HepG2 (cell line): ENCODE measurements around the gene GRM7. TPM values are rescaled to one million over a fixed set of nuclear protein-coding genes. Genes with fewer than 3 reads are reported as not detected.

ENCODE experiments used
- ATAC-seq: fragments of 200-7000 bp; cut with Tn5 transposase; 3 replicates; pipeline ENCODE4 v1.9.1; 2020; ENCODE audit warnings: mild to moderate bottlenecking, moderate library complexity
- BruUV-seq: library from RNA; stranded (reverse); fragments of 400-500 nt; replicated peaks from 2 replicates; lab custom pipeline; 2021; lab: Mats Ljungman, UMichigan
- CTCF ChIA-PET: fragments of 300-600 bp; formaldehyde crosslinking; extraction: SDS; loops from one replicate; lab custom pipeline; 2021; ENCODE audit warnings: low total read pairs, inconsistent platforms, low intra/inter-chr PET ratio; lab: Yijun Ruan, JAX
- POLR2A ChIA-PET: fragments of 350-600 bp; sonication (Branson Sonifier 250); formaldehyde crosslinking; loops from one replicate; lab custom pipeline; 2020; ENCODE audit warnings: antibody characterized with exemption, inconsistent platforms; lab: Yijun Ruan, JAX
- DNase-seq: peaks from one replicate; pipeline ENCODE4 v3.0.0-alpha.2; 2015; ENCODE audit warnings: low spot score
- FAIRE-seq: peaks from 3 replicates; lab custom pipeline; 2011; peaks lifted over from hg19 to GRCh38; lab: Jason Lieb, UNC
- H2AFZ ChIP-seq: one replicate; pipeline ENCODE4 v1.6.1; 2011; ENCODE audit warnings: low read length, inconsistent platforms
- H3K27ac ChIP-seq: fragments of 300-600 bp; 3 replicates; pipeline ENCODE4 v1.8.0; 2011; ENCODE audit warnings: mixed run types, mild to moderate bottlenecking, mixed read lengths, low read length, inconsistent platforms; ENCODE audit not compliant: insufficient read depth; ENCODE audit errors: extremely low read length
- H3K27me3 ChIP-seq, 2 experiments: fragments of 200-600 bp in 1 of 2; 2 replicates in 1 of 2; 3 replicates in 1 of 2; pipeline versions ENCODE4 v1.6.0 to v1.8.0; 2011; ENCODE audit warnings: low read length in 2 of 2, mild to moderate bottlenecking in 2 of 2, moderate library complexity in 2 of 2, inconsistent platforms in 1 of 2; ENCODE audit not compliant: insufficient read depth in 2 of 2, control insufficient read depth in 1 of 2
- H3K36me3 ChIP-seq, 2 experiments: fragments of 200-600 bp in 1 of 2; replicated peaks in 1 of 2; 2 replicates in 1 of 2; 3 replicates in 1 of 2; pipeline versions ENCODE4 v1.5.1 to v1.8.0; 2011; ENCODE audit warnings: low read length in 2 of 2, inconsistent platforms in 1 of 2; ENCODE audit not compliant: insufficient read depth in 2 of 2, control insufficient read depth in 1 of 2
- H3K4me1 ChIP-seq: 2 replicates; pipeline ENCODE4 v1.5.1; 2012; ENCODE audit warnings: low read length, inconsistent platforms; ENCODE audit not compliant: insufficient read depth
- H3K4me2 ChIP-seq: 2 replicates; pipeline ENCODE4 v1.6.0; 2011; ENCODE audit warnings: low read depth, low read length, inconsistent platforms
- H3K4me3 ChIP-seq, 3 experiments: fragments of 200-600 bp in 1 of 3; sonication (generic), shearing (Covaris generic) in 1 of 3; replicated peaks in 1 of 3; 2 replicates each; pipeline ENCODE4 v1.5.1; 2011 to 2016; ENCODE audit warnings: low read length in 3 of 3, inconsistent platforms in 2 of 3, low read depth in 2 of 3, mild to moderate bottlenecking in 2 of 3, control low read depth in 1 of 3, mixed read lengths in 1 of 3; ENCODE audit not compliant: insufficient read depth in 1 of 3
- H3K79me2 ChIP-seq: one replicate; pipeline ENCODE4 v1.6.1; 2011; ENCODE audit warnings: low read length, inconsistent platforms; ENCODE audit not compliant: insufficient read depth
- H3K9ac ChIP-seq: 2 replicates; pipeline ENCODE4 v1.6.0; 2011; ENCODE audit warnings: mild to moderate bottlenecking, low read depth, low read length, inconsistent platforms; ENCODE audit not compliant: insufficient read depth
- H3K9me3 ChIP-seq: 2 replicates; pipeline ENCODE4 v1.5.1; 2012; ENCODE audit warnings: mild to moderate bottlenecking, low read length
- H4K20me1 ChIP-seq: 2 replicates; pipeline ENCODE4 v1.6.0; 2011; ENCODE audit warnings: inconsistent platforms, mild to moderate bottlenecking, low read length, moderate library complexity; ENCODE audit not compliant: insufficient read depth
- AHR ChIP-seq: IDR thresholded peaks from 2 replicates; pipeline ENCODE4 v1.6.1; 2018; ENCODE audit warnings: missing genetic modification reagents, missing compliant biosample characterization
- BRF2 ChIP-seq: sonication (generic); formaldehyde crosslinking; IDR thresholded peaks from 2 replicates; pipeline ENCODE4 v1.8.1; 2022; ENCODE audit warnings: mild to moderate bottlenecking, missing genetic modification reagents
- CHD2 ChIP-seq: IDR thresholded peaks from 2 replicates; pipeline ENCODE4 v1.6.1; 2011; ENCODE audit warnings: low read depth, low read length, improper control_type of control experiment
- FOXP4 ChIP-seq: sonication (generic); formaldehyde crosslinking; IDR thresholded peaks from 2 replicates; pipeline ENCODE4 v1.4.0; 2020; ENCODE audit warnings: missing genetic modification reagents
- HDAC2 ChIP-seq: sonication (generic); formaldehyde crosslinking; IDR thresholded peaks from 2 replicates; pipeline ENCODE4 v1.4.0; 2020; ENCODE audit warnings: missing genetic modification reagents
- HNRNPK ChIP-seq: fragments of 200-400 bp; formaldehyde crosslinking; IDR thresholded peaks from 2 replicates; pipeline ENCODE4 v1.6.1; 2018; ENCODE audit warnings: low read length, low read depth, moderate library complexity, mild to moderate bottlenecking; ENCODE audit not compliant: poor library complexity, severe bottlenecking
- PAWR ChIP-seq: sonication (generic); formaldehyde crosslinking; IDR thresholded peaks from 2 replicates; pipeline ENCODE4 v1.4.0; 2020; ENCODE audit warnings: missing genetic modification reagents, mild to moderate bottlenecking, borderline replicate concordance
- SP2 ChIP-seq: sonication (generic); formaldehyde crosslinking; IDR thresholded peaks from 2 replicates; pipeline ENCODE4 v1.5.1; 2020; ENCODE audit warnings: mild to moderate bottlenecking, missing genetic modification reagents
- TEAD2 ChIP-seq: sonication (generic); formaldehyde crosslinking; IDR thresholded peaks from 2 replicates; pipeline ENCODE4 v1.9.0; 2021; ENCODE audit warnings: missing genetic modification reagents
- ZNF335 ChIP-seq: sonication (generic); formaldehyde crosslinking; IDR thresholded peaks from 2 replicates; pipeline ENCODE4 v1.4.0; 2020; ENCODE audit warnings: missing genetic modification reagents
- ZNF44 ChIP-seq: sonication (generic); formaldehyde crosslinking; IDR thresholded peaks from 2 replicates; pipeline ENCODE4 v1.5.1; 2020; ENCODE audit warnings: mild to moderate bottlenecking, missing genetic modification reagents
- ZNF460 ChIP-seq: sonication (generic); formaldehyde crosslinking; IDR thresholded peaks from 2 replicates; pipeline ENCODE4 v1.5.1; 2020; ENCODE audit warnings: missing genetic modification reagents, mild to moderate bottlenecking, borderline replicate concordance
- ZNF468 ChIP-seq: sonication (generic); formaldehyde crosslinking; IDR thresholded peaks from 2 replicates; pipeline ENCODE4 v1.8.0; 2022; ENCODE audit warnings: mild to moderate bottlenecking, moderate library complexity, missing genetic modification reagents
- ZNF777 ChIP-seq: sonication (generic); formaldehyde crosslinking; IDR thresholded peaks from 2 replicates; pipeline ENCODE4 v1.4.0; 2020; ENCODE audit warnings: missing genetic modification reagents
- ZSCAN22 ChIP-seq: sonication (generic); formaldehyde crosslinking; IDR thresholded peaks from 2 replicates; pipeline ENCODE4 v1.4.0; 2020; ENCODE audit warnings: mild to moderate bottlenecking, missing genetic modification reagents
- WGBS: methylation state at CpG from one replicate; pipeline ENCODE4 v1.1.6; 2017; ENCODE audit warnings: low lambda C conversion rate; 5-methylcytosine and 5-hydroxymethylcytosine counted together
- in situ Hi-C: cut with HindIII; loops from 2 replicates; pipeline ENCODE4 v1.10.0; 2017; ENCODE audit warnings: low pct_unique_long_range_greater_than_20kb; ENCODE audit not compliant: extremely low pct_ligation_motif_present
- intact Hi-C: fragments of 100-400 bp; cut with micrococcal nuclease; formaldehyde crosslinking; loops from one replicate; pipeline ENCODE4 v1.10.0; 2022; ENCODE audit not compliant: unreplicated experiment
- polyA plus RNA-seq, 8 experiments: library from polyadenylated mRNA; depleted of rRNA in 3 of 8; stranded (reverse) in 7 of 8; unstranded in 1 of 8; fragments of >200 nt; fragmentation: Illumina TruSeq in 4 of 8; extraction: Trizol in 4 of 8; gene quantifications; 2 replicates each; pipeline versions ENCODE4 v1.2.1 to v1.2.3, GENCODE V29; 2011 to 2016; ENCODE audit warnings: low read depth in 4 of 8, missing spikeins in 1 of 8, mixed read lengths in 1 of 8; ENCODE audit not compliant: insufficient read depth in 1 of 8
- total RNA-seq, 5 experiments: library from RNA; depleted of rRNA; stranded (reverse); fragments of >200 nt; fragmentation: Illumina TruSeq; extraction: Trizol; gene quantifications; 2 replicates each; pipeline ENCODE4 v1.2.3, GENCODE V29; 2016; ENCODE audit warnings: low read depth in 1 of 5
- TF ChIP-seq, protein P1 (sequence below): sonication (generic); formaldehyde crosslinking; IDR thresholded peaks from 2 replicates; pipeline ENCODE4 v1.4.0; 2020; ENCODE audit warnings: mild to moderate bottlenecking, low read depth, missing genetic modification reagents
- TF ChIP-seq, protein P2 (sequence below): sonication (generic); formaldehyde crosslinking; IDR thresholded peaks from 2 replicates; pipeline ENCODE4 v1.5.0; 2020; ENCODE audit warnings: missing genetic modification reagents
- TF ChIP-seq, protein P3 (sequence below): sonication (generic); formaldehyde crosslinking; IDR thresholded peaks from 2 replicates; pipeline ENCODE4 v1.8.1; 2023; ENCODE audit warnings: mild to moderate bottlenecking, inconsistent platforms, moderate library complexity, missing genetic modification reagents, borderline replicate concordance

Gene GRM7
- total and polyA plus RNA-seq, 2 of the 13 experiments (the other 11 are each of a cell fraction or from before 2014, with no cell fraction given), result not detected

- TF ChIP-seq FOXP4 (CRISPR knock-in tag), result no peak
Observed at GRCh38 chr3:7754653-7755441, 893.9 kb downstream of the GRM7 start (continued).

GRCh38 chr3:7759630-7760029 is 898.7 kb downstream of the GRM7 start:
- H2AFZ ChIP-seq, result no peak overlapping the region
- BruUV-seq, result no TSS peak
- H3K36me3 ChIP-seq, result no peaks in the 10 kb centered on the region
- no peaks in the 10 kb centered on the region for H3K4me1 ChIP-seq
- no peak overlapping the region for H3K4me2 ChIP-seq
- no peaks in the 10 kb centered on the region for H4K20me1 ChIP-seq
- WGBS, result 51% methylated on average over 7 of the region's 7 CpGs
- no peak for FAIRE-seq
- intact Hi-C loops (no loop called here), in situ Hi-C loops (no loop called here)
- CTCF ChIA-PET, result no interaction called here
- no peaks in the 10 kb centered on the region for H3K27me3 ChIP-seq
- ATAC-seq, result no peak
- no peak overlapping the region for H3K9ac ChIP-seq
- no peak overlapping the region for H3K27ac ChIP-seq
- DNase-seq, result no peak
- POLR2A ChIA-PET, result no interaction called here
- no peaks in the 10 kb centered on the region for H3K79me2 ChIP-seq
- H3K9me3 ChIP-seq, result peaks cover 24% of the 10 kb centered on the region
- H3K4me3 ChIP-seq, result no peak overlapping the region
- TF ChIP-seq ZNF460 (CRISPR knock-in tag) (no peak), HNRNPK (no peak), ZSCAN22 (no peak), ZNF335 (CRISPR knock-in tag) (no peak), ZNF468 (CRISPR knock-in tag) (no peak), SP2 (CRISPR knock-in tag) (no peak), AHR (no peak), ZNF777 (CRISPR knock-in tag) (no peak), ZNF44 (CRISPR knock-in tag) (no peak), TEAD2 (CRISPR knock-in tag) (no peak), CHD2 (no peak), PAWR (CRISPR knock-in tag) (no peak), HDAC2 (no peak), BRF2 (CRISPR knock-in tag) (no peak)
- TF ChIP-seq, protein P1, sequence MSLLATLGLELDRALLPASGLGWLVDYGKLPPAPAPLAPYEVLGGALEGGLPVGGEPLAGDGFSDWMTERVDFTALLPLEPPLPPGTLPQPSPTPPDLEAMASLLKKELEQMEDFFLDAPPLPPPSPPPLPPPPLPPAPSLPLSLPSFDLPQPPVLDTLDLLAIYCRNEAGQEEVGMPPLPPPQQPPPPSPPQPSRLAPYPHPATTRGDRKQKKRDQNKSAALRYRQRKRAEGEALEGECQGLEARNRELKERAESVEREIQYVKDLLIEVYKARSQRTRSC, result no peak
- TF ChIP-seq, protein P2, sequence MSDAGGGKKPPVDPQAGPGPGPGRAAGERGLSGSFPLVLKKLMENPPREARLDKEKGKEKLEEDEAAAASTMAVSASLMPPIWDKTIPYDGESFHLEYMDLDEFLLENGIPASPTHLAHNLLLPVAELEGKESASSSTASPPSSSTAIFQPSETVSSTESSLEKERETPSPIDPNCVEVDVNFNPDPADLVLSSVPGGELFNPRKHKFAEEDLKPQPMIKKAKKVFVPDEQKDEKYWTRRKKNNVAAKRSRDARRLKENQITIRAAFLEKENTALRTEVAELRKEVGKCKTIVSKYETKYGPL (CRISPR knock-in tag), result no peak
- TF ChIP-seq, protein P3, sequence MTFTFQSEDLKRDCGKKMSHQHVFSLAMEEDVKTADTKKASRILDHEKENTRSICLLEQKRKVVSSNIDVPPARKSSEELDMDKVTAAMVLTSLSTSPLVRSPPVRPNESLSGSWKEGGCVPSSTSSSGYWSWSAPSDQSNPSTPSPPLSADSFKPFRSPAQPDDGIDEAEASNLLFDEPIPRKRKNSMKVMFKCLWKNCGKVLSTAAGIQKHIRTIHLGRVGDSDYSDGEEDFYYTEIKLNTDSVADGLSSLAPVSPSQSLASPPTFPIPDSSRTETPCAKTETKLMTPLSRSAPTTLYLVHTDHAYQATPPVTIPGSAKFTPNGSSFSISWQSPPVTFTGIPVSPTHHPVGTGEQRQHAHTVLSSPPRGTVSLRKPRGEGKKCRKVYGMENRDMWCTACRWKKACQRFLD (CRISPR knock-in tag), result no peak
